ENCODE results near the gene ELMO3.

Gene ELMO3

GRCh38 chr16:67246081-67246755 lies 47.3 kb downstream of the ELMO3 start (continued):
- TF ChIP-seq PRDM4 (tag by site-specific recombination; IDR thresholded peaks at IDR 0.05): no peak
- TF ChIP-seq ZBTB44 (tag by site-specific recombination; IDR thresholded peaks at IDR 0.05): no peak
- TF ChIP-seq ZNF768 (tag by site-specific recombination; IDR thresholded peaks at IDR 0.05): no peak
- no peak for TF ChIP-seq ZNF18 (tag by site-specific recombination; IDR thresholded peaks at IDR 0.05)
- no peak for TF ChIP-seq ZNF571 (tag by site-specific recombination; IDR thresholded peaks at IDR 0.05)
- TF ChIP-seq ZFP37 (tag by site-specific recombination; IDR thresholded peaks at IDR 0.05): no peak
- TF ChIP-seq ZXDB (tag by site-specific recombination; IDR thresholded peaks at IDR 0.05): peak; percentile 76
- no peak for TF ChIP-seq ZNF473 (tag by site-specific recombination; IDR thresholded peaks at IDR 0.05)
- TF ChIP-seq ZNF580 (tag by site-specific recombination; IDR thresholded peaks at IDR 0.05): peak; percentile 70; the same call in 1 of the 2 replicates
- no peak for TF ChIP-seq GLI4 (tag by site-specific recombination; IDR thresholded peaks at IDR 0.05)
- no peak for TF ChIP-seq SETDB1 (IDR thresholded peaks at IDR 0.05; ENCODE audit: insufficient read length, low read length)
- TF ChIP-seq REPIN1 (tag by site-specific recombination; IDR thresholded peaks at IDR 0.05; ENCODE audit: low read depth): 0 out of 2 replicates have a peak, but pooled peaks have one; percentile 54
- no peak for TF ChIP-seq ZNF645 (tag by site-specific recombination; IDR thresholded peaks at IDR 0.05)
- TF ChIP-seq SALL2 (tag by site-specific recombination; IDR thresholded peaks at IDR 0.05; ENCODE audit: borderline replicate concordance): no peak
- no peak for TF ChIP-seq HOXC10 (CRISPR knock-in tag; IDR thresholded peaks at IDR 0.05)
- peak; percentile 84 for TF ChIP-seq GLIS1 (tag by site-specific recombination; IDR thresholded peaks at IDR 0.05)
- no peak for TF ChIP-seq ZBTB1 (tag by site-specific recombination; IDR thresholded peaks at IDR 0.05)
- TF ChIP-seq ZNF501 (tag by site-specific recombination; IDR thresholded peaks at IDR 0.05): 0 out of 2 replicates have a peak, but pooled peaks have one; percentile 35
- TF ChIP-seq ZSCAN4 (tag by site-specific recombination; IDR thresholded peaks at IDR 0.05): no peak
- TF ChIP-seq ZNF48 (tag by site-specific recombination; IDR thresholded peaks at IDR 0.05): no peak
- TF ChIP-seq ZNF292 (tag by site-specific recombination; IDR thresholded peaks at IDR 0.05; ENCODE audit: borderline replicate concordance, low read depth): no peak
- TF ChIP-seq ZSCAN5A (tag by site-specific recombination; IDR thresholded peaks at IDR 0.05): no peak
- TF ChIP-seq ZNF560 (tag by site-specific recombination; IDR thresholded peaks at IDR 0.05; ENCODE audit: borderline replicate concordance): no peak
- TF ChIP-seq ZNF626 (tag by site-specific recombination; IDR thresholded peaks at IDR 0.05): no peak
- no peak for TF ChIP-seq ZNF404 (tag by site-specific recombination; IDR thresholded peaks at IDR 0.05)
- no peak for TF ChIP-seq AEBP2 (tag by site-specific recombination; IDR thresholded peaks at IDR 0.05; ENCODE audit: borderline replicate concordance)
- peak; percentile 25 for TF ChIP-seq ZNF76 (tag by site-specific recombination; IDR thresholded peaks at IDR 0.05; ENCODE audit: borderline replicate concordance, low read depth)
- TF ChIP-seq ZBTB21 (tag by site-specific recombination; IDR thresholded peaks at IDR 0.05): no peak
